ENCODE measurements around the gene DTWD2.

DNA sequence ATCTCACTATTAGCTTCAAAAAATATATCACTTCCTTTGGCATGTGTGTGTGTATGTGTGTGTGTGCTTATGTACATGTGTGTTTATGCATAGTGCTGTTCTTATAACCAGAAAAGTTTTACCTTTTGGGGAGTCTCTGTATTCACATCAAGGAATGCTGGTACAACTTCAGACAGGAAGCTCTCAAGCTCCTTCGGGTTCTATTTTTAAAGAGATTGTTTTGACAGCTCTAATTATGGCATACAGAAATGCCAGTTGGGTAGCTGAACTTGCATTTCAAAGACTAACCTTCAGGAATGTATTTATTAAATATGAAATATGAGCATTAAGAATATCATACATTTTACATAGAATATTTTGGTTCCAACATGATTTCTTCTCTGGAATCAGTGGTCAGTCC, 163.1 kb downstream of the DTWD2 start:
- TF ChIP-seq, protein P1, sequence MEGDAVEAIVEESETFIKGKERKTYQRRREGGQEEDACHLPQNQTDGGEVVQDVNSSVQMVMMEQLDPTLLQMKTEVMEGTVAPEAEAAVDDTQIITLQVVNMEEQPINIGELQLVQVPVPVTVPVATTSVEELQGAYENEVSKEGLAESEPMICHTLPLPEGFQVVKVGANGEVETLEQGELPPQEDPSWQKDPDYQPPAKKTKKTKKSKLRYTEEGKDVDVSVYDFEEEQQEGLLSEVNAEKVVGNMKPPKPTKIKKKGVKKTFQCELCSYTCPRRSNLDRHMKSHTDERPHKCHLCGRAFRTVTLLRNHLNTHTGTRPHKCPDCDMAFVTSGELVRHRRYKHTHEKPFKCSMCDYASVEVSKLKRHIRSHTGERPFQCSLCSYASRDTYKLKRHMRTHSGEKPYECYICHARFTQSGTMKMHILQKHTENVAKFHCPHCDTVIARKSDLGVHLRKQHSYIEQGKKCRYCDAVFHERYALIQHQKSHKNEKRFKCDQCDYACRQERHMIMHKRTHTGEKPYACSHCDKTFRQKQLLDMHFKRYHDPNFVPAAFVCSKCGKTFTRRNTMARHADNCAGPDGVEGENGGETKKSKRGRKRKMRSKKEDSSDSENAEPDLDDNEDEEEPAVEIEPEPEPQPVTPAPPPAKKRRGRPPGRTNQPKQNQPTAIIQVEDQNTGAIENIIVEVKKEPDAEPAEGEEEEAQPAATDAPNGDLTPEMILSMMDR (IDR thresholded peaks at IDR 0.05; ENCODE audit: low read length): no peak
- TF ChIP-seq EZH2 (IDR thresholded peaks at IDR 0.05; ENCODE audit: borderline replicate concordance, low read length): no peak
